Measurements from ENCODE around the gene BLOC1S1.

GRCh38 chr12:55702861-55703260 lies 13.0 kb upstream of the BLOC1S1 start:
- TF ChIP-seq CTCF (IDR thresholded peaks at IDR 0.05) (no peak), POLR2A (IDR thresholded peaks at IDR 0.05) (no peak)

All from right lobe of liver (tissue), 4 donors.